RWPE2 (cell line): ENCODE measurements around the gene CALML6.

Experiments used
- ATAC-seq: fragments of 200-7000 bp; cut with Tn5 transposase; 3 replicates; pipeline ENCODE4 v1.9.1; 2021; ENCODE audit warnings: low read depth
- DNase-seq: peaks from one replicate; pipeline ENCODE4 v3.0.0-alpha.2; 2020; ENCODE audit warnings: low spot score
- H3K27ac ChIP-seq: fragments of 450-650 bp; 2 replicates; pipeline ENCODE4 v1.5.1; 2017; ENCODE audit warnings: mild to moderate bottlenecking; ENCODE audit not compliant: poor library complexity, severe bottlenecking
- H3K27me3 ChIP-seq: fragments of 250-450 bp; sonication (Bioruptor Pico); 2 replicates; pipeline ENCODE4 v1.5.1; 2021; ENCODE audit warnings: mild to moderate bottlenecking, moderate library complexity; ENCODE audit not compliant: insufficient read depth, poor library complexity, severe bottlenecking
- H3K36me3 ChIP-seq: fragments of 250-450 bp; sonication (Bioruptor Pico); 2 replicates; pipeline ENCODE4 v1.5.1; 2020; ENCODE audit warnings: low read depth, mild to moderate bottlenecking, moderate library complexity
- H3K4me1 ChIP-seq: fragments of 250-450 bp; sonication (Bioruptor Pico); 2 replicates; pipeline ENCODE4 v1.5.1; 2021; ENCODE audit warnings: mild to moderate bottlenecking, moderate library complexity; ENCODE audit not compliant: insufficient read depth, poor library complexity, severe bottlenecking
- H3K4me3 ChIP-seq: fragments of 250-450 bp; sonication (Bioruptor Pico); 2 replicates; pipeline ENCODE4 v1.5.1; 2021; ENCODE audit warnings: mild to moderate bottlenecking, moderate library complexity; ENCODE audit not compliant: severe bottlenecking
- H3K9me3 ChIP-seq: fragments of 250-450 bp; sonication (Bioruptor Pico); 2 replicates; pipeline ENCODE4 v1.5.1; 2021; ENCODE audit warnings: mild to moderate bottlenecking, moderate library complexity; ENCODE audit not compliant: severe bottlenecking
- TF ChIP-seq, protein P1 (sequence below): fragments of 450-650 bp; IDR thresholded peaks from one replicate; pipeline ENCODE4 v1.5.1; 2017; ENCODE audit warnings: mild to moderate bottlenecking, moderate library complexity; ENCODE audit not compliant: poor library complexity, severe bottlenecking

The CALML6 gene

DNA sequence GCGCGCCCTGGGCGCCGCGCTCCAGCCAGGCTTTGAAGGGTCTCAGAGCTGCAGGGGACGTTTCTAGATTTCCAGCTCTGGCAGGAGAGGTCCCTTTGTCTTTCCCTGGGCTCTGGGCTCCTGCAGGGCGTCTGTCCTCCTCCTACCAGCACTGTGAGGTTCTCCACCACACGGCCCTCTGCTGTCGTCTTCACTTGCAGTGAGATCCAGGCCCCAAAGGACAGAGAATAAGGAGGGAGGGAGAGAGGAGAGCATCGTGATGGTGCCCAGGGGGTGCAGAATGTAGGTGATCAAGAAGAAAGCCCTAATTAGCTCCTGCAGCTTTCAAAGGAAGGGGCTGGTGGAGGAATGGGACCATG lies 20.0 kb upstream of the CALML6 start:
- H3K27ac ChIP-seq: no peak overlapping the region
- H3K4me1 ChIP-seq: peaks cover 15% of the 10 kb centered on the region
- no peaks in the 10 kb centered on the region for H3K36me3 ChIP-seq

DNA sequence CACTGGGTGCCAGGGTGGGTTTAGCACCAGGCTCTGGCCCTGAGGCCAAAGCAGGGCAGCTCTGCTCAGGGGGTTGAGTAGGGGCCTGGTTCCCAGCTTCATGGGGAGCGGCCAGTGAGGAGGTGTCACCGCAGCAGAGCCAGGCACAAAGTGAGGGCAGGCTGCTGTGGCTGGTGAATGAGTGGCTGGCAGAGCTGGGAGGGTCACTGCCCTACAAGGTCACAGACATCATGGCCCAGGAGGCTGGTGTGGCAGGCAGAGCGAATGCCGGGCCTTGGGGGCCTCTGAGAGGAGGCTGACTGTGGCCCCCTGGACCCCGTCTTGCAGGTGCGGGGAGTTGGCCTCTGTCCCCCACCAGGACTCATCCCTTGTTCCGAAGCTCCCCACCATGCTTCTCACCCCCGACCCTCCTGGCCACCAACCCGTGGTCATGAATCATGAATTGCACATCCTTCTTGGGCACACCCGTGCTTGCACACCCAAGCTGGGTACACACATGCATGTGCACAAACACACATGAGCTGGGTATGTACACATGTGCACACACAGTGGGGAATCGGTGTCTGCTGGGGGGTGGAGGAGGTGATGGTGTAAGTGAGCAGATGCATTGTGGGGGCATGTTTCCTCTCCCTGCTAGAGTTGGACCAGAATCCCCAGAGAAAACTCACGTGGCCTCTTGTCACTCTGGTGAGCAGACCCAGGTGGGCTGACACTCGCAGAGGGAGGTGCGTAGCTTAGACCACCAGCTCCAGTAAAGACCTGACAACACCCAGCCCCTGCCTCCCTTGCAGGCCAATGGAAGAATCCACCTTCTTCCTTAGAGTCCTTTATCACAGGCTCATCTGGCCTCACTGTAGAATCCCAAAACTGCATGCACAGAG lies 19.4 kb upstream of the CALML6 start:
- Histone ChIP-seq H3K27ac (no peak overlapping the region), H3K4me3 (no peak overlapping the region), H3K27me3 (no peaks in the 10 kb centered on the region), H3K9me3 (no peaks in the 10 kb centered on the region), H3K36me3 (no peaks in the 10 kb centered on the region), H3K4me1 (peaks cover 15% of the 10 kb centered on the region)
- TF ChIP-seq, protein P1, sequence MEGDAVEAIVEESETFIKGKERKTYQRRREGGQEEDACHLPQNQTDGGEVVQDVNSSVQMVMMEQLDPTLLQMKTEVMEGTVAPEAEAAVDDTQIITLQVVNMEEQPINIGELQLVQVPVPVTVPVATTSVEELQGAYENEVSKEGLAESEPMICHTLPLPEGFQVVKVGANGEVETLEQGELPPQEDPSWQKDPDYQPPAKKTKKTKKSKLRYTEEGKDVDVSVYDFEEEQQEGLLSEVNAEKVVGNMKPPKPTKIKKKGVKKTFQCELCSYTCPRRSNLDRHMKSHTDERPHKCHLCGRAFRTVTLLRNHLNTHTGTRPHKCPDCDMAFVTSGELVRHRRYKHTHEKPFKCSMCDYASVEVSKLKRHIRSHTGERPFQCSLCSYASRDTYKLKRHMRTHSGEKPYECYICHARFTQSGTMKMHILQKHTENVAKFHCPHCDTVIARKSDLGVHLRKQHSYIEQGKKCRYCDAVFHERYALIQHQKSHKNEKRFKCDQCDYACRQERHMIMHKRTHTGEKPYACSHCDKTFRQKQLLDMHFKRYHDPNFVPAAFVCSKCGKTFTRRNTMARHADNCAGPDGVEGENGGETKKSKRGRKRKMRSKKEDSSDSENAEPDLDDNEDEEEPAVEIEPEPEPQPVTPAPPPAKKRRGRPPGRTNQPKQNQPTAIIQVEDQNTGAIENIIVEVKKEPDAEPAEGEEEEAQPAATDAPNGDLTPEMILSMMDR: no peak
- no peak for ATAC-seq
- no peak for DNase-seq

More for the DNA sequence above, 20.0 kb upstream of the CALML6 start:
- no peak for DNase-seq
- Histone ChIP-seq H3K9me3 (no peaks in the 10 kb centered on the region), H3K27me3 (no peaks in the 10 kb centered on the region), H3K4me3 (no peak overlapping the region)
- no peak for ATAC-seq
- TF ChIP-seq, protein P1: no peak

DNA sequence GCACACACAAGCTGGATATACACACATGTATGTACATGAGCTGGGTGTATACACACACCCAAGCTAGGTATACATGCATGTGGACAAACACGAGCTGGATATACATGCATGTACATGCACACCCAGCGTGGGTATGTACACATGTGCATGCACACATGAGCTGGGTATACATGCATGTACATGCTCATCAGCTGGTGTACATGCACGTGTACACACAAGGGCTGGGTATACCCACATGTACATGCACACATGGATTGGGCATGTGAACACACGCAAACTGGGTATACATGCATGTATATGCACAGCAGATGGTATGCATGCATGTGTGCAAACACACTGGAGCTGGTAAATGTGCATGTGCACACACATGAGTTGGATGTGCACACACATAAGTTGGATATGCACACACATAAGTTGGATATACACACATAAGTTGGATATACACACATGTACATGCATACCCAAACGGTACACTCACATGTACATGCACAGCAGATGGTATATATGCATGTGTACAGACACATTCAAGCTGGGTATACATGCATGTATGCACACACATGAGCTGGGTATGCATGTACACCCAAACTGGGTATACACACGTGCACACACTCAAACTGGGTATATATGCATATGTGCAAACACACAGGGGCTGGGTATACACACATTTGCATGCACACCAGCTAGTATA lies 16.7 kb upstream of the CALML6 start:
- TF ChIP-seq, protein P1: no peak
- H3K4me1 ChIP-seq: peaks cover 7% of the 10 kb centered on the region

DNA sequence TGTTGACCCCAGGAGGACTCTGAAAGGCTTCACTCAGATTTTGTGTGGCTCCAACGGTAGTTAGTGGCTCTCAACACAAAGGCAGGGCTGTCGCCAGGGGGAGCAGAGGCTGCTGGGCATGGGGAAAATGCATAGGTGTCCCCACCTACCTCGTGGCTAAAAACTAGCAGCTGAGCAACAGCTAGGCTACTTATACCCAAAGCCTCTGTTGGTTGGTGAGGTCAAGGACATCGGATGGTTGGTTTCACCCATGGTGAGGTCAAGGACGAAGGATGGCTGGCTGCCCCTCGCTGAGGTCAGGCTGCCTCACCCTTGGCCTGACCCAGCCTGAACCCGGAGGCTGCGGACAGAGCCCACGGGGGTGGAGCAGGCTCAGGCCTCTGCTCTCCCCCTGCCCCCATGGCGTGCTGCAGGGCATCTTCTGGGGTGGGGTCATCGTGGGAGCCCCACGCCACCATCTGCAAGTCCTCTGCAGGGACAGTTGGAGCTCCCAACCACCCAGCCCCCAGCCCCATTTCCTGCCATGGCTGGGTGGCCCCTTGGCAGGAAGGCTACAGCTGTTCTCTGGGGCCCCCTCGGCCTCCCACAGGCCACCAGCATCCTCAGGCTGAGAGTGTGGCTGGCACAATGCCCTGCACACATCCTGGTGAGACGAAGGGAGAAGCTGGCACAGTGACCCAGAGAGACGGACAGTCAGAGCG lies 15.6 kb upstream of the CALML6 start:
- Histone ChIP-seq H3K4me1 (peaks cover 6% of the 10 kb centered on the region), H3K9me3 (no peaks in the 10 kb centered on the region), H3K27ac (no peak overlapping the region), H3K4me3 (no peak overlapping the region), H3K36me3 (no peaks in the 10 kb centered on the region), H3K27me3 (no peaks in the 10 kb centered on the region)
- TF ChIP-seq, protein P1: no peak
- ATAC-seq (no peak), DNase-seq (no peak)

More for the DNA sequence above, 16.7 kb upstream of the CALML6 start:
- Histone ChIP-seq H3K36me3 (no peaks in the 10 kb centered on the region), H3K4me3 (no peak overlapping the region), H3K9me3 (no peaks in the 10 kb centered on the region), H3K27me3 (no peaks in the 10 kb centered on the region), H3K27ac (no peak overlapping the region)
- DNase-seq (no peak), ATAC-seq (no peak)
